Globus pallidus (tissue), 1 donor: ENCODE results near the gene CAMTA1.

Source experiments
- DNase-seq: peaks from one replicate; pipeline ENCODE4 v3.0.0-alpha.2; 2015; ENCODE audit warnings: low spot score

Gene CAMTA1

DNA sequence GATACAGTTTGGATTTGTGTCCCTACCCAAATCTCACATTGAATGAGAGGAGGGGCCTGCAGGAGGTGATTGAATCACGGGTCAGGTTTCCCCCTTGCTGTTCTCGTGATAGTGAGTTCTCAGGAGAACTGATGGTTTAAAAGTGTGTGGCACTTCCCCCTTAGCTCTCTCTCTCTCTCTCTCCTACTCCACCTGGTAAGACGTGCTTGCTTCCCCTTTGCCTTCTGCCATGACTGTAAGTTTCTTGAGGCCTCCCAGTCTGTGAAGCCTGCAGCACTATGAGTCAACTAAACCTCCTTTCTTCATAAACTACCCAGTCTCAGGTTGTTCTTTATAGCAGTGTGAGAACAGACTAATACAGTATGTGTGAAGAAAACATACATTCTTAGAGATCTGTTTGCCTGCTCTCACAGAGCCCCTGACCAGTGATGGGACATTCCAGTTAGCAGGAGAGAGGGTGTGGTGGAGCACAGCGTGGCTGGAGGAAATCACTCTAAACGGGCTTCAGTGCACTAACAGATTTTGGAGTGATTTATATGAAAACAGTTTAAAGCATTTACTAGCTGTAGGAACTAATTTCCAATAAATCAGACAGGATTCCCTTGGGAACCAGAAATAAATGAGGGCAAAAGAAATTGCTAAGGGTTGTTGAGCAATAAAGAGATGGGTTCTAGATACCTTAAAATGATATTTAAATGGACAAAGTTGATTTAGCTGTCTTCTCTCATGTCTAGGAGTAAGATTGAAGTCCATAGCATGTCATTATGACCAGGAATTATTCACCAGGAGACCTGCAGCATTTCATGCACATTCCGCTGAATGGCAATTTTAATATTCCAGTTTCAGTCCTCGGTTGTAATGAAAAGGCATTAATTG is 411.0 kb downstream of the CAMTA1 start:
- no peak for DNase-seq

DNA sequence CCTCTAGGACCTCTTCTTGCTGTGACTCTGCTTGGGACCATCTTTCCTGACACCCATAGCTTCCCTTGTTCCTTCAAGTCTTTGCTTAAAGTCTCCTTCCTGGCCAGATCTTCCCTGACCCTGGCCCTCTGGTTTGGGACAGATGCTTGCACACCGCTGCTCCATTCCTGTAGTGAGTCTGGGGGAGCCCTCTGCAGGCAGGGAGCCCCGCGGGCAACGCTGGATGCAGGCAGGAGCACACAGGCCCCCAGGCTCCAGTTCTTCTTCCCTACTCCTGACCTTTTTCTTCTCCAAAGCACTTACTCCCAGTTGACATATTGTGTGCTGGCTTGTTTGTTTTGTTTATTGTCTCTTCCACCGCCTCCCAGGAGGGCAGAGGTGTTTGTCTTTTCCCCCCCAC is 413.4 kb downstream of the CAMTA1 start:
- no peak for DNase-seq

DNA sequence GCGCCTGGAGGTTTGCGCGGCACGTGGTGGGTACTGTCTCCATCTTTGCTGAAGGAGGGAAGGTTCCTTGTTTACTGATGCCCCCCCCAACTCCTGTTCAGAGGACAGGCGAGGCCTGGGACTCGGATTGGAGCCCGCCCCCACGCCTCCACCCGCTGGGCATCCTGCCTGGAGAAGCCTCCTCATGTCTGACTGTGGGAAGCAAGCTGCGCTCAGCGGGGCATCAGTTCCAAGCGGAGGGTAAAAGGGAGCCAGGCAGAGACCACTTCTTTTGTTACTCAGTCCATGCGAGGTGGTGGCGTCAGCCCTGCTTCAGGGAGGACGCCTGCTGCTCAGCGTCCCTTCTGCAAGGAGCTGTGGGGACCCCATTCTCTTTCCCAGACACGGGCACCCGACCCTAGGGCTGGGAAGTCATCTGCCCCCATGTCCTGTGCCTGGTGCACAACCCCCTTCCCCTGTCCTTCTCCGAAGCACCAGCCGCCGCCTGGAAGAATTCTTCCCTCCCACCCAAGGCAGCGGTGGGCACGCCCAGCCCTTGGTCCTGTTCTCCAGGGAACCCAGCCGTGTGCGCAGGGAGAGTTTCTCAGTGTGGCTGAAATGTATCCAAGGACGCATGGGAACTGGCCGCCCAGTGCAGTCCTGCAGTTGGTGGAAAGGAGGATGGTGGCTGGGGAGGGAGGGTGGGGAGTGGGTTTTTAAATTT is 414.0 kb downstream of the CAMTA1 start:
- DNase-seq, result no peak

DNA sequence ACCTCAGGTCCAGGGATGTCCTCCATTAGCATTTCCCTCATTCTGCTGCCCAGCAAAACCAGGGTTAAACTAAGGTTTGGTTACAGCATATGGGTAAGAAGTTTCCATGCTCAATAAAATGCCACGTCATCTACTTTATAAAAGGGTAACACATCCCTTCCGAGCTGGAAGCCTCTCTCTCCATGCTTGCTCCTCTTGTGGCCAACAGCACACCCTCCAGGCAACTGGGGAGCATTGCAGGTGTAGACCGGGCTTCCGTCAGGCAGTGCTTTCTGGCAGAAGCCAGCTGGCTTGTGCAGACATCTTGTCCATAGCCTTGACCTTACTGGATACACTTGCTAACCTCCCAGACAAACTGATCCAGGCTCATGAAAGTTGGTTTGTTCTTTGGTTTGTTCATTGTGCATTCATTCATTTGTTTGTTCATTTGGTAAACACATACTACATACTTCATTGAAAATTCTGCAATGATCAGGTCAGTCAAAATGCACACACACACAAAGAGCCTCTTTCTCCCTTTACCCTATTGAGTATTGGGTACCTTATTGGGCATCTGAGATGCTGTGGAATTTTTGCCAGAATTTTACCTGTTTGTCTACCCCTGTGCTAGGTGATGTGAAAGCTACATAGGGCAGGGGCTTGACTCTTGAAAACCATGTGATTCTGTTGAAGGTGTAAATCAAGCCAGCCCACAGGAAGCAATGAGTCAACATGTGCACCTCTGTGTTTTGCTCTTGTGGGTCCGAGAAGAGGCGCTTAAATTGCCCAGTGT is 422.8 kb downstream of the CAMTA1 start:
- peak; percentile 11 for DNase-seq

DNA sequence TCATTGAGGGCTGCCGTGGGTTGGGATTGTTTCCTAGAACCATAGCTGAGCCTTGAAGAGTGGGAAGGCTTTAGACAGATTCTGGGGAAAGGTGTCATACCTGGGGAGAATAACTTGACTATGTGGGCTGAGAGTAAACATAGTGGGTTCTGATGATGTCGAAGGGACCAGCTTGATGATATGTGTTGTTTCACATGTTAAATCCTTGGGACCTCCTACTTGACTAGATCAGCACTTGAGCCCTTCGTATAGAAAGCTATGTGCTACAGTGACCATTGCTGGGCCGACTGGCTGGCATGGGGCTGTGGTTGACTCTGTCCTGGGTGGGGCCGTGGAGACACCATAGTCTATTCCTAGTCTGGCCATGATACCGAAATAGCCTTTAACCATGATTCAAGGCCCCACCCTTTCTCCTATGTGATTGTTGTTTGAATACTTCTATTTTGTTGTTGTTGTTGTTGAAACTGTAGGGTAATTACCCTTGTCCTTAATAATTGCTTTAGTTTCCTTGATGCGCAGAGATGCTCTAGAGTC is 423.5 kb downstream of the CAMTA1 start:
- DNase-seq, result no peak

DNA sequence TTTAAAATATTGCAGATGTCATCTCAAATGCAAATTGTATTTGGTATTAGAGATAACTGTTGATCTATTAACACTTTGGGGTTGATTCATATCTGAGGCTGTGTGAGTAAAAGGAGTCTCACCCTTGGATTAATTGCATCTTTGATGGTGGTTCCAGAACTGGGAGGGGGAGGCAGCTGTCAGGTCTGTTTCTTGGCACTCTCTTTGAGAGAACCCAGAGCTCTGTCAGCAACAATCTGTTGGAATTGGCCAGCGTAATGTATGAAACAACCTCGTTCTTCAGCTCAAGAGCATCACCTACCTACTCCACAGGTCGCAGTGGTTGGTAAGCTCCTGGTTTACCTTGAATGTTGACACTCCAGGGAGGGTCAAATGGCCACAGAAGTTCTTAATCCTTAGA is 424.1 kb downstream of the CAMTA1 start:
- no peak for DNase-seq

DNA sequence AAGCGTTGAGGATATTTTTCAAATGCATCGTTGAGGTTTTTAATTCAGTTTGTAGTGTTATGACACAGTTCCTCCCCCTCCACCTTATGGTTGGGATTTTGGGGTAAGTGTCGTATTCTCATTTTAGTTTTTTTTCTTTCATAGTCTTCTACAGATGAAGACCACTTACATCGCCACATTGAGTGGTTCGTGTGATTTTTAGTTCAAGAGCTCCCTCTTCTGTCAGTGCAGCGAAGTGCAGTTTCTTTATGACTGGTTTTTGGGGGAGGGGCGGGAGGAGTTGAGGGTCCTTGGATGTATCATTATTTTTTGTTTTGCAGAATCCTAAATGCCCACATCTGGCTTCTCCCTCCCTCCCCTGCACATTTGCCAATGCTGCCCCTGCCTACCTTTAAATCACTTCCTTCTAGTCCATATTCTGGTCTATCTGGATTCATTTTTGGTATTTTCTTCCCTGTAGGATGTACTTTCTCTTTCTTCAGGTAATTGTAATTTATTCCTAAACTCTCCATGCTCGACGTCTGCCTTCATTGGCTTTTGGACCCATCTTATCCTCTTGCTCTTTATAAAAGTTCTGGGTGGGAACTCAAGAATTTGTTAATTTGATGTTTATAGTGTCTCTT is 433.1 kb downstream of the CAMTA1 start:
- DNase-seq, result peak; percentile 16

DNA sequence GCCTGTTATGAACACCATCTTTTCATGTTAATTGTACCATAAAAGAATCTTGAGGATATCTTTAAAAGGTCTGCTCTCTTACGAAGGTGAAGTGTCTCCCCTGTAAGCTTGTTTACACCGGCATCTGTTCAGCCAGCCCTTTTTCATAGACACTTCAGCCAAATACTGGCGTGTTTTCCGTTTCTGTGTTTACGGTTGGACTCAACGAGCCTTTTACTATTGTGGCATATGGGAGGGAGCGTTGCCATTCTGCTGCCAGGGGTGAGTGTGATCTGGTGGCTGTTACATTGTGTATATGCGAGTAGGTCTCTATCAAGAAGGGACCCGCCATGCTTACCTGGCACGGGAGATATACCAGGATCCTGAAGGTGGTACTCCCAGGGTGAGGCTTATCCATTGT is 433.8 kb downstream of the CAMTA1 start:
- no peak for DNase-seq

DNA sequence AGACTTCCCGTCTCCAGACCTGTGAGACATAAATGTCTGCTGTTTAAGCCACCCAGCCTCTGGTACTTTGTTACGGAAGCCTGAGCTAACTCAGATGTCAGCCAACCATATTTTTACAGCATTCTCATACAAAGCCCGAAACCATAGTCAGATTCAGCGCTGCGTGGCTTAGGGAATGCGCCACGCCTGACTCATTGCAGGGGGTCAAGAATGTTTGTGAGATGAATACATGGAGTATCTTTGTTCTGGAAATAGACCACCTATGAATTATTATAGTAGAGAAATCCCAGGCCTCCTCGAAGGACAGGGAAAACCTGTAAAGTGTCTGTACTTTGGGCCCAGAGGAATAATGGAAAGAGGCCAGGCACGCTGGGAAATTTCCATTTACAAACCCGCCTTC is 434.8 kb downstream of the CAMTA1 start:
- DNase-seq, result no peak

DNA sequence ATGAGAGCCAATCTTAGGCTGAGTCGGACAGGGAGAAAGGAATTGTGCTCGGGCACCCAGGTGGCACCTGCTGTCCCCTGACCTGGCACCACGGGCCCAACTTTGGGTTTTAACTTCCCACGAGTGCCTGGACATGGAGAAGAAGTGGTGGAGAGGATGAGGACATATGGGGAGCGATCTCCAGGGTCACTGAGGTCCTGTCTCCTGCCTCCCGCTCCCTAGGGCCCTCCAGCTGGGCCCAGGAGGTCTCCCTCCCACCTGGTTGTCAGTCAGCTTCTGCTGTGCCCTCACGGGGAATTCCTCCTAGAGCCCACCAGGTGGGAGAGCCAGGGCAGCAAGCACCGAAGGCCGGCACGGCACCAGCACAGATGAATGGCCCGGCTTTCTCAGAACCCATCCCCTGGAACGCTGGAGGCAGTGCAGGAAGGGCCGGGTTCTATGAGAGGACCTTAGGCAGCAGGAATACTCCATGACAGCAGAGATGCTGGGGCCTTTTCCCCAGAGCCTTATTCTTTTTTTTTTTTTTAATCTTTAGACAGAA is 435.5 kb downstream of the CAMTA1 start:
- no peak for DNase-seq

DNA sequence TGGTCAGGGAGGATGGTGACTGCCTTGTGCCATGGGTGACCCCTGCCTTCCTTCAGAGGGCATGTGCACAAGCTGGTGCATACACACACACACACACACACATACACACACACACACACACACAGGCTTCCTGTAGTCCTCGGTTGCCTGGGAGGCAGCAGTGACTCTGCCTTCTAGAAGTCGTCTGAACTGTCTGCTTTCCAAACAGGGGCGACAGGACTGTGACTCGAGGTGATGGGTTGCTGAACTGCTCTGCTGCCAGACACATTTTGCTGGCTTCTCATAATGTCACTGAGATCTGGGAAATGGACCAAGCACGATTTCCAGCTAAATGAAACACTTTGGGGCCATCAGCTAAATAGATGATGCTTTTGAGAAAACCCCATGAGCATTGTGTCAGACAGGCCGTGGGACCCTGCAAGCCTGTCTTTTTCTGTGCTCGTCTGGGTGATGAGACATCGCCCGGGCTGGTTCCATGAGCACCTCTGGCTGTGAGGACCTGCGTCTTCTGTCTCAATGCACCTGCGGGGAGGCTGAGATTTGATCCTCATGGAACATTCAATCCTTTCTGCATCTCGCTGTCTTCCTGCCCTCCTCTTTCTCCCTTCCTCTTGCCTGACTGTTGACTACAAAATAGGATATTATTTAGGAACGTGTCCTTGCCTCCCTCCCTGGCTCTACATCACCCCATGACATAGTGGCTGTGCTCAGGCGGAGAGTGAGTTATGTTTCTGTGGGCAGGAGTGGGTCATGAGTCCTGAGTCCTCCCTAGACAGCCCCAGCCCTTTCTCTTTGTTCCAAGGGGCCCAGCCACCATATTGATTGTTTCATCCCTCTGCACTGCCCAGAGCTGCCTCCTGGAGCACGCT is 436.8 kb downstream of the CAMTA1 start:
- DNase-seq, result no peak

DNA sequence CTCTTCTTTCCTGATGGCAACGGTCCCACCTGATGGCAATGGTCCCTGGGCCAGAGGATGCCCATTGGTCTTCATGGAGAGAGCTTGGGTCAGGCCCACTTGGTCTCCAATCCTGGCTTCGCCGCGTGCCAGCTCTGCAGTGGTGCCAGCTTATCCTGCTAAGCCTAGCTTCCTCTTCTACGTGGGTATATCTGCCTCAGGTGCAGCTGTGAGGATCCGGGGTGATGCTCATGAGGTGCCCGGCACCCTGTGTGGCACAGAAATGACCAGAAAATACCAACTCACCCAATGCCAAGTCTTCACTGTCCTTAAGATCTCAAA is 437.4 kb downstream of the CAMTA1 start:
- no peak for DNase-seq

DNA sequence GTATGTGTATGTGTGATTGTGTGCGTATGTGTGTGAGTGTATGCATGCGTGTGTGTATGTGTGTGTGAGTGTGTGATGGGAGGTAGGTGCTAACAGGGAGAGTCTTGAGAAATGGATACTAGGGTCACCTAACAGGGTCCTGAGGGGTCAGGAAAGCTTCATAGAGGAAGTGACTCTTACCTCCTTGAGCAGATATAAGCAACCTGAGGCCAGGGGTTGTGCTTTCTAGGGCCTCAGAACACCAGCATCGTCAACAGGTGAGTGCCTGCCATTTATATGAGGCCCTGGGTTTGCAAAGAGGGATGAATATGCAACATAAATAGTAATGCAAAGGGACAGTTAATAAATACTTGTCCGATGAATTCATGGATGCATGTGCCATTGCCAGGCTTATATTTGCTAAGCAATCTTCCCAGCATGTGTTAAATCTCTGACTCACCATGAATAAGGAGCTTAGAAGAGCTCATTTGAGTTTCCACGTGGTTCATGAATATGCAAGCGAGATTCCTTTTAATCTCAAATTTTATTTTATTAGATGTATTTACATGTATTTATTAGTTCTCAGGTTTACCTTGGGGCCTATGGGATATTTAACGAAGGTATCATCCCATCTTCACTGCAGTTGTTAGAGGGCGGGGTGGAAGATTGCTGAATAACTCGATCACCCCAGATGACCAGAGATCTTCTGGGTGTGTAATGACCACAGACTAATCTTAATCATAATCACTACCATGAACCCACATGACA is 438.3 kb downstream of the CAMTA1 start:
- DNase-seq, result no peak

DNA sequence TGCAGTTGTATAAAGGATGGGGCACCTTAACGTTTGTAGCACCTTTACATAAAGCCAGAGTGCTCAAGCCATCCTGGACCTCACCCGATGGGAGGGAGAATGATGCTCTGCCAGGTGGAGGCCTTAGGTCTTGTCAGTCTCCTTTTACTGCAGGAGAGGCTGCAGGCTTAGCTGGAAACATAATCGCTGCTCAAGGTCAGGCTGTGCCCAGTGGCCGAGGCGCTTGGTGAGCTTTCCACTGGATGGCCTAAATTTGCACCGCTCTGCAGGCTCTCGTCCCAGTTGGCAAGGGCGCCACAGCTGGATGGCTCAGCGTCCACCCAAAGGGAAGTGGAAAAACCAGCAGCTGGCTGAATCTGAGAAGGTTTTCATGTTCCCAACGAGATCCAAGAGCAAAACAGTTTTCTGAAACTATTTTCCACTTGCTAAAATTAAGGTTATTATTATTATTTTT is 438.9 kb downstream of the CAMTA1 start:
- no peak for DNase-seq

DNA sequence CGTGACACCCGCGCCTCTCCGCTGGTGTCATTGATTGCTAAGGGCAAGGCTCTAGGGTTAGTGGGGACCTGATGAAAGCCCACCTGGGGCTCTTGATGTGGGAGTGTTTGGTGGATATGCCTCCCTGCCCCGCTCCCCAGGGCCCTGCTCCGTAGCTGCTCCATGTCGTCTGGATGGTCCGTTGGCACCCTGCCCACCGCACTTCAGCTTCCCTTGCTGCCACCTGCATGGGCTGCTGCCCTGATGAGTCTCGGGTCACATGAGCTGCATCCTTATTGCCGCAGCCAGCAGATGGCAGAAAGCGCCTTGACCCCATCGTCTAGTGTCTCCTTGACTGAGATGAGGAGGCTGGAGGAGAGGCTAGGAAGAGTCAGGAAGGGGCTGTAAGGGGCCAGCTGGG is 439.4 kb downstream of the CAMTA1 start:
- DNase-seq, result no peak

DNA sequence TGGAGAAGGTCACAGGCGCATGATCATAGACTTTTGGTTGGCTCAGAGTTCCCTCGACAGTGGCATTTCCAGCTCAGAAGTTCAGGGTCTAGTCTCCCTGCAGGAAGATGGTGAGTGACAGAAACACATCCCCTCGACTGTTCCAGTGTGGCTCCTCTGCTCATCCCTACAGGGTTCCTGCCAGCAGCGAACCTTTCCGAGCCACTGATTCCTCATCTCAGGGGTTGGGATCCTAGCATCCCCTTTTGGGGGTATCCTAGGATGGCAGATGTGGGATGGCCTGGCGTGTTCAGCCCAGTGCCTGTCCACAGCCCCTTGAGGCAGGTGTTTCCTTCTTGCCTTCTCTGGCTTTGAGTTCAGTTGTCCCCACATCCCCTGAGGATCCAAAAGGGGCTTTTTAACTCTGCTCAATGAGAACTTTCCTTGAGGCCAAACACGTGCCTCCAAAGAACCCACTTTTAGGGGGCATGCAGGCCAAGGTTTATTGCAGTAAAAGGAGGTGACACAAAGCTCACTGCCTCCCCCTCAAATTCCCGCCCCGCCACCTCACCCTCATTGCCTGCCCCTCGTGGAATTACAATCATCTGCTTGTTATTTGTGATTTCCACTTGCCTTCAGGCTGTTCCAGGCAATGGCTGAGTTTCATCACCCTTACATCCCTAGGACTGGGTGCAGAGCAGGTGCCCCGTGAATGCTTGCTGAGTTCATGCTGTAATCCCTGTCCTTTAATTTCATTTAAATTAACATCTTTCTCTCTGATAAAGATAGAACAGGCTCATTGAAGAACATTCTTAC is 440.7 kb downstream of the CAMTA1 start:
- no peak for DNase-seq

DNA sequence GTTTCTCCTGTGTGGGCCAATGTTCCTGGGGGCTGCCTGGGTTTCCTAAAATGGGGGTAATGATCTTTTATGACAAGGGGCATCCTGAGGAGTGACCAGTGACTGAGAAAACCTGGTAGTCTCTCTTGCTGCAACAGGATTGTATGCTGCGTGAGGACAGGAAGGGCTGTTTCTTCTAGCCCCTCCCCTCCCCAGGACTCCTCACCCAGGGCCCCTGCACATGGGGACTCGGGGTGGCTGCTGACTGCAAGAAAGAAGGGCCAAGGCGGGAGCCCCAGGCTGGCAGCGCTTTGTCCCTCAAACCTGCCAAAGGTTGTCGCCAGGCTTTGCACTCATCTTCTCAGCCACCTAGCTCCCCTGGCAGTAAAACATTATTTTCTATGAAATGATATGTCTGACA is 442.4 kb downstream of the CAMTA1 start:
- DNase-seq, result no peak

DNA sequence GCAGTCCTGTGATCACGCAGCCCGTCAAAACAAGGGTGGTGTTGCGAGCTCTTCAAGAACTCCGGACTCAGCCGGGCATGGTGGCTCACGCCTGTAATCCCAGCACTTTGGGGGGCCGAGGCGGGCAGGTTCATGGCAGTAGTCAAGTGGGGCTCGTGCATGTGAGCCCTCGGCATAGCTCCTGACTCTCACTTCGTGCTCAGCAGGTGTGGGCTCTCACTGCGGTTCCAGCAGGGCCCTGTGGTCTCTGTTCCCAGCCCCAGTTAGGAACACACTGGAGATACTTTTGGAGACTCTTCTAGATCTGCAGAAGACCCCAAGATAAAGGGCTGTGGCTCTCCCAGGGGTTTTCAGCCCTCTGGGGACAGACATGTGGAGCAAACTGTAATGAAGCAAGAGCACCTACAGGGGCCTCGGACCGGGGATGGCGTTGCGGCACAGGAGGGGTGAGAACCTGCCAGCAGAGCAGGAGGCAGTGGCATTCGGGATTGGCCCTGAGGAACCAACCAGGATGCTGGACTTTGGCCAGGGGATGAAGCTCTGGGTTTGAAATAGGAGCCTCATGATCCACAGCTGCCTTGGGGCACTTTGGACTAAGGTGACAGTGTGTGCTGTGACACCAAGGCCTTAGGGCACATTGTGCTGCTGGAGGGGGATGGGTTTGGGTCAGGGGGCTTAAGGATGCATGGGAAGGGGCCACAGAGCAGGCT is 443.2 kb downstream of the CAMTA1 start:
- no peak for DNase-seq

DNA sequence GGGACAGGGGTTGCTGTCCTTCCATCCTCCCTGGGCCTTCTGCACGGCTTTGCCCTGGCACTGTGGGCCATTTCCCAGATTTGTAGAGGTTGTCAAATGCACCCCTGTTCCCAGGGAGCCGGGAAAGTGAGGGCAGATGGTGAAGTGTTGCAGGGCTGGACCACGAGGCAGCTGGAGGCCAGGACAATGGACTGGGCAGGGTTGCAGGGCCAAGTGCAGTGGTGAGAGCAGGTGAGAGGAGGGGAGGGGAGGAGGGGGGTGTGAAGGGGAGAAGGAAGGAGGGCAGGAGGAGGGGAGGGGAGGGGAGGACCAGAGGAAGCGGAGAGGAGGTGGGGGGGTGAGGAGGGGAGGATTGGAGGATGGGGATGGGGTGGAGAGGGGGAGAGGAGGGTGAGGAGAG is 443.9 kb downstream of the CAMTA1 start:
- DNase-seq, result no peak
